GM21528 (cell line): Measurements from ENCODE around the gene VSX2.
"Not testable (repeated sequence)": the region's sequence is repeated elsewhere in the genome, so short reads cannot be mapped to it uniquely, and the experiment has no call there.

Experiments used
- ATAC-seq: cut with Tn5 transposase; IDR thresholded peaks from one replicate; pipeline ENCODE4 v1.9.1; 2021; ENCODE audit warnings: mild to moderate bottlenecking, moderate library complexity; ENCODE audit not compliant: unreplicated experiment, low FRiP score

The VSX2 gene

DNA sequence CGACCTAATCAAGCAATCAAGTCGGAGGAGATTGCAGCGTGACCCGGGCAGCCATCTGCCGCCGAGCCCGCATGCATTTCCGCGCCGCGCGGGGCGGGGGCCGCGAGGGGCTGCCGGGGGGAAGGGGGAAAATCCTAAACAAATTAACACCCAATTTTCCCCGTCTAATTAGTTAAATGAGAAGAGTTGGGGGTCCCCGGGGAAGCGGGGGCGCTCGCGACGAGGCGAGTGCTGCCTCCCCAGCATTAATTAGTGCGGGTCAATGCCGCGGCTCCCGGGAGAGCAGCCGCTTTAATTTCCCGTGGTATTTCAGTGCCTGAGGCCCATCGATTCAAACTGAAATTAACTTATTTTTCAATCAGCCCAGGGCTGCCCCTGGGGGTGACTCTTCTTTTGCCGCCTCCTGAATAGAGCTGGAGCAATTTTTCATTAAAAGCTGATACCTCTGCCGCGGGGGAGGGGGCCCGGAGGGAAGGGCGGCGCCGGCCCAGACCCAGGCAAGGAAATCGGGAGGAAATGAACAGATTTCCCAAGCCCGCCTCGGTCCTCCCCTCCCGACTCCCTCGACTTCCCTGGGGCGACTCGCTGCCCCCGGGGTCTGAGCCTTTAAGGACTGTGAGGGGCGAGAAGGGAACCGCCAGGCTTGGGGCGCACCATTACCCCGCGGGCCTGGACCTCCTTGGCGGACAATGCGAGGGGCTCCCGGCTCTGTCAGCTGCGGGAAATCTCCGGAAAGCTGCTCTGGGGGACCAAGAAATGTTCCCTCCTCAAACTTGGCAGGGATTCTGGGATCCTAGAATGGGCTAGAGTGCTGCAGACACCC is 18.9 kb downstream of the VSX2 start:
- no peak for ATAC-seq

DNA sequence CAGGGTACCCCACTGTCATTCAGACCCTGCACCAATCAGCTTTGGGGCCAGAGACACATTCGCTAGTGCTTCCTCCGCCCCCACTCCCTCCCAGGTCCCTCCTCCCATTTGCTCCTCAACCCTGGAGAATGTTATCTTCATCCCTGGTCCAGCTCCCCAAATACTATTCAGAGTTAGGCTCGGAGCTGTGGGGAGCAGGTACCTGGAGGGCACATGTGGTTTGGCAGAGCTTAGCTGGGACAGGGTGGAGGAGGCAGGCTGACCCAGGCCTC is 19.5 kb downstream of the VSX2 start:
- ATAC-seq = no peak

DNA sequence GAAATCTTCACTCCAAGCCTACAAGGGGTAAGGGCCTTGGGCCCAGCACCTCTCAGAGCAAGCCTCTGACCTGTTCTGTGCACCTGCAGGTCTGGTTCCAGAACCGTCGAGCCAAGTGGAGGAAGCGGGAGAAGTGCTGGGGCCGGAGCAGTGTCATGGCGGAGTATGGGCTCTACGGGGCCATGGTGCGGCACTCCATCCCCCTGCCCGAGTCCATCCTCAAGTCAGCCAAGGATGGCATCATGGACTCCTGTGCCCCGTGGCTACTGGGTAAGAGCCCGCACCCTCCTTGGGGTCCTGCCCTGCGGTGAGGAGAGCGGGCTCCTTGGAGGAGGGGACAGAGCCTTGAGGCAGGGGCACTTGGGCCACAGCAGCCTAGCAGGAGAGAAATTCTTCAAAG is 20.3 kb downstream of the VSX2 start:
- ATAC-seq = no peak

DNA sequence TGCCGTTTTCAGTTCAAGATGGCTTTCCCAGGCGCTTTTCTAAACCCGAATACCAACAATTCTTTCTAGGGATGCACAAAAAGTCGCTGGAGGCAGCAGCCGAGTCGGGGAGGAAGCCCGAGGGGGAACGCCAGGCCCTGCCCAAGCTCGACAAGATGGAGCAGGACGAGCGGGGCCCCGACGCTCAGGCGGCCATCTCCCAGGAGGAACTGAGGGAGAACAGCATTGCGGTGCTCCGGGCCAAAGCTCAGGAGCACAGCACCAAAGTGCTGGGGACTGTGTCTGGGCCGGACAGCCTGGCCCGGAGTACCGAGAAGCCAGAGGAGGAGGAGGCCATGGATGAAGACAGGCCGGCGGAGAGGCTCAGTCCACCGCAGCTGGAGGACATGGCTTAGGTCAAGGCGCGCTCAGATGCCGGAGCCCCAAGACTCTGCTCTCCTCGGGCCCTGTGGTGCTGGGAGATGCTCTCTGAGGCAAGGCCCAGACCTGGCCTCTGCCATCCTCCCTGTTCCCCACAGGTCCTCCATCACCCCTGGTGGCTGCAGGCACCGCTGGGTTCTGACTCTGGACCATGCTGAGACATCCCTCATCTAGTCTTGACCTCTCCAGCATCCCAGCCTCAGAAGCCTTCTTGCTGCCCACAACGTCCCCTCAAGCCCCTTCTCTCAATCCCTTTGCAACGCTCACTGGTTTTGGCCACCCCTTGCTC is 21.4 kb downstream of the VSX2 start:
- ATAC-seq = no peak

DNA sequence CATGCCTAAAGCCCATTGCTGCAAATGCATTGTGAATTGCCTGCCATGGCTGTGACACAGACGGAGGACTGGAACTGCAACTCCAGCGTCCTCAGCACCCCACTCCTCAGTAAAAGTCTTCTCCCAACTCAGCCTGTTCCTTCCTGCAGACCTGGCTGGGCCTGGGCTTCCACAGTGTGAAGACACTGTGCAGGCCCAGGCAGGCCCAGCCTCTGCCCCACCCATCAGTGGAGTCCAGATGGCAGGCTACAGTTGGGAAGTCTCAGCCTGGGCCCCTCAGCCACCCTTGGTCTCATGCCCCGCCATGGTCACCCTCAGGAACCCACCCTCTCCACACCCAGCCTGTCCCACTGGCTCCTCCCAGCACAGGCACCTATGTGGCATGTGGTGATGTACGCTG is 22.0 kb downstream of the VSX2 start:
- ATAC-seq = no peak

DNA sequence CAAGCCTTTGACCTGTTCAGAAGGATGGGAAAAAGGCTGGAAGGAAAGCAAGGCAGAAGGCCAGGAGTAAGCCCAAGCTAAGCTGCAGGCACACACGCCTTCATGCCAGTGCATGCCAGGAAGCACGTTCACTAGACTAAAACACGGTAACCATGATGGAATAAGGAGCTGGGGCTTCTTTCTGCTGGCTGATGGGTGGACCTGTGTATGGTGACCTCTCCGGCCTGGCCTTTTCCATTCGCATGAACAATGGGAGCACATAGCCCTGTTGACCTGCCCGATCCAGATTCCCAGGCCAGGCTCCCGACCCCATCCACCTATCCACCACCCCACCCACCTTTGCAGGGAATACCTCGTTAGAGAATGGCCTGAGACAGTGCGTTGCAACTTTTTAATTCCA is 22.8 kb downstream of the VSX2 start:
- ATAC-seq = no peak

DNA sequence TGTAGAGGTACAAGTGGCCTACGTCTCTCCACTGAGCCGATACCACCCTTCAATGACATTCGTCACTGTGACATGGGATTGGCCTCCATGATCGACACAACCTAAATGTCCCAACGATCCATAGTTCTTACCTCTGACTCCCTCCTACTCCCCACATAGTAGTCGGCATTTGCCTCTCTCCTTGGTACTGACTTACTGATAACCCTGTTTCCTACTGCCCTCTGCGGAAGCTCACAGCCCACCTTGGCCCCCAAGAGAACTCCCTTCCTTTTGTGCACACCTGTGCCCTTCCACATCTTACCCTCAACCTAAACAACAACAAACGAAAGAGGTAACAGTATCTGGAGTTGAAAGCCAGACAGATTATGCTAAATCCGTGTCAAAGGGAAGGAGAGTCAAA is 23.9 kb downstream of the VSX2 start:
- no peak for ATAC-seq

DNA sequence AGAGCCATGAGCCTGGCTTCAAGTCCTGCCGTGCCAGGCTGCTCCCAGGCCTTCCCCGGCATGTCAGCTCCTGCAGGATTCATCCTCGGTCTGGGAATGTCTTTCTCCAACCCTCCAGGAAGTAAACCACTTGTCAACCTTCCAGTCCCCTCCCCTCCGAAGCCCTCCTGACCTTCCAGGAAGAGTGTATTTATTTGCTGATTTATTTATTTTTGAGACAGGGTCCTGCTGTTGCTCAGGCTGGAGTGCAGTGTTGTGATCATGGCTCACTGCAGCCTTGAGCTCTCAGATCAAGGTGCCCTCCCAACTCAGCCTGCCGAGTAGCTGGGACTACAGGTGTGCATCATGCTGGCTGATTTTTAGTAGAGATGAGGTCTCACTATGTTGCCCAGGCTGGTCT is 24.7 kb downstream of the VSX2 start:
- ATAC-seq = no peak

DNA sequence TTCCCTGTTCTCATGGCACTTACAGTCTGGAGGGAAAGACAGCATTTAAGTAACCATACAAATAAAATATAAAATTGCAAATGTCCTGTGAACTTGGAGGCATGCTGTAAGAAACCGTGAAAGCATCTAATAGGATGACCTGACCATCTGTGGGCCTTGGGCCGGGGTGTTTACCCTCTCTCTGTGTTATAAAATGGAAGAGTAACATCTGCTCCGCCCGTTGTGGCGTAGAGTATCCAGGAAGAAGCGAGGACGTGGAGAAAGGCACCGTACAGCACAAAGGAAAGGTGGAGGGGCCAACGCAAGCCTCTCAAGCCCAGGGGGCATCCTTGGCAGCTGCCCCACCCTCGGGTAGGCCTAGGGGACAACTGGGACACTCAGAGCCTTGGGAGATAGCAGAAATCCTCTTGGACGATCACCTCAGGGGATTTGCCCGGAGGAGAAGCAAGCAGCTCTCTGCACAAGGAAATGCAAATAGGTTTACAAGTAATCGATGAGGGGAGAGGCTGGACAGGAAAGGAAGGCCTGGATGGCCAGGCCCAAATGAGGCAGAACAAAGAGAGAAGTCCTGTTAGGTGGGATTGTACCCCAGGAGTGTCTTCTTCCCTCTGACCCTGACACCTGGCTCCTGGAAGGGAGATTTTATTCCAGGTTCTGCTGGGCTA is 26.2 kb downstream of the VSX2 start:
- ATAC-seq = no peak

DNA sequence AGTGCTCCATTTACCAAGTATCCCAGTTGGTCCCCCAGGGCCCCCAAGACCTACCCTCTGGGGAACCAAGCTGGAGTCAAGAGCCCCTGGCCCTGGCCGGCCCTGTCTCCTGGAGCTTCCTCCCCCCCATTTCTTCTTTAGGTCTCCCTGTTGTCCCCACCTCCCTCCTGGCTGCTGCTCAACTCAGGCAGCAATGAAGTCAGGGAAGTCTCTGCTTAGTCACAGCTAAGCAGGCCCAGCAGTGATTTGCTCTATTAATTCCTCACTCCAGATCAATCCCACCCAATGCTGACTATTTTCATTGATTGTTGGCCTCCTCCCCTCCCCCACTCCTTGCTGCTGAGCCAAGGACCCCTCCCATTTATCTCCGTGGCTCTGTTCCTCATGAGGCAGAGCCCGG is 28.3 kb downstream of the VSX2 start:
- ATAC-seq = no peak

DNA sequence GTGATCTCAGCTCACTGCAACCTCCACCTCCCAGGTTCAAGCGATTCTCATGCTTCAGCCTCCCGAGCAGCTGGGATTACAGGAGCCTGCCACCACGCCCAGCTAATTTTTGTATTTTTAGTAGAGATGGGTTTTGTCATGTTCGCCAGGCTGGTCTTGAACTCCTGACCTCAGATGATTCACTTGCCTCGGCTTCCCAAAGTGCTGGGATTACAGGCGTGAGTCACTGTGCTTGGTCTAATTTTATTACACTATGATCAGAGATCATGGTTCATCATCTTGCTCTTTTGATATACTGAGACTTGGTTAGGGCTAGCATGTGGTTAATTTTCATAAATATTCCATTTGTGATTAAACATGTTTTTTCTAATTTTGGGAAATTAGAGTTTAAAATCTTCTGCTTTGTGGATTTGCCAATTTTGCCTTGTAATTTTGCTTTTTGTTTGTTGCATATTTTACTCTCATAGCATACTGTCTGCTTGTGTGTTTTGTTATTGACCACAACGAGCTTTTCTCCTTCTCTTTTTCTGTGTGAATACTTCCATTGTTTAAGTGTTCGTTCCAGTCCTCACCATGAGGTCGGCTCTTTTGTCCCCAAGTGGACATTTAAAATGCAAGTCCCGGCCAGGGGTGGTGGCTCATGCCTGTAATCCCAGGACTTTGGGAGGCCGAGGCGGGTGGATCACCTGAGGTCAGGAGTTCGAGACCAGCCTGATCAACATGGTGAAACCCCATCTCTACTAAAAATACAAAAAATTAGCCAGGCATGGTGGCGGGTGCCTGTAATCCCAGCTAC is 31.3 kb downstream of the VSX2 start:
- not testable (repeated sequence) for ATAC-seq

DNA sequence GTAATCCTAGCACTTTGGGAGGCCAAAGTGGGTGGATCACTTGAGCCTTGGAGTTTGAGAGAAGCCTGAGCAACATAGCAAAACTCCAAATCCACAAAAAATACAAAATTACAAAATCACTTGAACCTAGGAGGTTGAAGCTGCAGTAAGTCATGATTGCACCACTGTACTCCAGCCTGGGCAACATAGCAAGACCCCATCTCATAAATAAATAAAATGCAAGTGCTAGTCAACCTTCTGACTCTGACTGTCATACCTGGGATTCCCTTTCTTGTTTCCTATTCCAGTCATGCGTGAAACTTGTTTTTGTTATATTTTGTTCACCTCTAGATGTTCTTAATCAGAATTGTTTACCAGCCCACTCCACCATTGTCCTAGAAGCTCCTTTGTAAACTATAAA is 32.1 kb downstream of the VSX2 start:
- no peak for ATAC-seq

DNA sequence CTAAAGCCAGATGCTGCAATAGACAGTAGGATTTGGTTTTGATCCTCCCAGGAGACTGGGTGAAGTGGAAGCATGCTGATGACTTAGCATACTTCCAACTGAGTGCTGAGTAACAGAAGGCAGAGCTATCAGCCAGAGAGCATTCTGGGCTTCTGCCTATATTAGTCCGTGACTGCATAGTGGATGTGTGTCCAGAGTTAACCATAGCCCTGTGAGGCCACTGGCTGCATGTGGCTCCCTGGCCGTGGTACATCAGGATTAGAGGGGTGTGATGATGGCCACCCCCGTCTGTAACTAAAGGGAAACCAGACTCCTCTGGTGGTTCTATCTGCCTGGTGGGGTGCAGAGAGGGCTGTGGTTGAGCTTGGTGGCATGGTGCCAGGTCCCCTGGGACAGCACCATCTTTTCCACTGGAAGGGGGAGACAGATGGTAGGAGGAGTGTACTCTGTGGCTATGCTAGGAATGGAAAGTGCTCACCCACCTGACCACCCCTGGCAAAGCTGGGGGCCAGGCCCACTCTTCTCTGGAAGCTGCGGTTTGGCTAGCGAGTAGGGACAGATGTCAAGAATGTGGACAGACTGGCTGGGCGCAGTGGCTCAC is 36.1 kb downstream of the VSX2 start:
- no peak for ATAC-seq

DNA sequence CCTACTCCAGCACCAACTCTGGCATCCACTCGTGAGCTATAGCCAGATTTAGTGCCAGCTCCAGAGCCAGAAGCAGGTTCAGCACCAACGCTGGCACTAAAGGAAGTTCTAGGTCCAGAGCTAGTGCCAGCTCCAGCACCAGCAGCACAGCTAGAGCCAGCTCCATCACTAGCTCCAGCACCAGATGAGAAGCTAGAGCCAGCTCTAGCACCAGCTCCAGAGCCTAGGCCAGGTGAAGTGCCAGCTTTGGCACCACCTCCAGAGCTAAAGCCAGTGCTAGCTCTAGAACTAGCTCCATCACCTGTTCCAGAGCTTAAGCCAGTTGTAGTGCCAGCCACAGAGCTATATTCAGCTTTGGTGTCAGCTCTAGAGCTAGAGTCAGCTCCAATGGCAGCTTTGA is 38.8 kb downstream of the VSX2 start:
- no peak for ATAC-seq

DNA sequence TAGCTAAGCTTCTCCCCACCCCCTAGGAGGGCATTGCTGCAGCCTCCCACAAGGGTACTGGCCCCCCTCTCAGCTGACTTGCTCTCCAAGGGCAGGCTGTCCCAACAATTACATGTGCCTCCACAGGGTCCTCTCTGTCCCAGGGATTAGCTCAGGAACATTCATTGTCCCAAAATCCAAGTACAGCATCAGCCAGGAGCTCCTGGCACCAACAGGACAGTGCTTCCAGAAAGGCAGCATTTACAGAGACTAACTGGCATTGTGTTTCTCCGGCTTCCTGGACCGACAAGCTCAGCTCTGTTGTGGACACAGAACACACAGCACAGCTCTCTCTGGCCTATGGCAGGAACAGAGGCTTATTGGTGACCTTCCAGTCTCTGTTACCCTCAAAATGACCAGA is 41.8 kb downstream of the VSX2 start:
- no peak for ATAC-seq

DNA sequence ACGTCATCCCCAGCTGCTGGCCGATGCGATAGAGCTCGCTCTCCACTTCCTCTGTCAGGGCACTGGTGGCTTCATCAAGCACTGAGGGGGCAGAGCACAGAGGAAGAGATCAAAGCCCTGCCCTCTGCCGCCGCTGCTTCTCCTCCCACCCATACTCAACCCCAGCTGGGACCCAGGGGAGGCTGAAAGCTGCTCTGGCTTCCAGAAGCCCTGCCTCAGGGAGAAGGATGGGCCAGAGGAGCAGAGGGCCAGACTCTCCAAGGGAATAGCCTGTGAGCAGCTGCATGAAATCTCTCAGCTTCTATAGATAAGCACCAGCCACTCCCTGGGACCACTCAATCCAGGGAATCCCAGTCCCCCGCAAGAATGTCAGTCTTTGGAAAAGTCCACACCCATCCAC is 47.5 kb downstream of the VSX2 start:
- no peak for ATAC-seq

DNA sequence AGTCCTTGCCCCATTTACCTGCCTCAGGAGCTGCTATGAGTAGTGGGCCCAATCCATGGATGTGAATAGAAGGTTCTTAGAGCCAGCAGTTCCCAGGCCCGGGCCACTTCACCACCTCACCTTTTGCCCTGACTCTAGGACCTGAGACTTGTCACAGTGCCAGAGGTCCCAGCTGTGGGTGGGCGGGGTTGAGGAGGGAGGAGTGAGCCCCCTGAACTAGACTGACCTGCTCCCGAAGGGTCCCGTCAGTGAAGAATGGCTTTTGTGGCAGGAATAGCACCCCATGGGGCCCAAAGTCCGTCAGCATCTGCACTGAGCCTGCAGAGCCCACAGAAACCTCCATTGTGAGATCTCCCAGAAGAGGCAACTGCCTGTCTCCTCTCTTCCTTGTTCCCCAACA is 50.6 kb downstream of the VSX2 start:
- ATAC-seq = no peak

DNA sequence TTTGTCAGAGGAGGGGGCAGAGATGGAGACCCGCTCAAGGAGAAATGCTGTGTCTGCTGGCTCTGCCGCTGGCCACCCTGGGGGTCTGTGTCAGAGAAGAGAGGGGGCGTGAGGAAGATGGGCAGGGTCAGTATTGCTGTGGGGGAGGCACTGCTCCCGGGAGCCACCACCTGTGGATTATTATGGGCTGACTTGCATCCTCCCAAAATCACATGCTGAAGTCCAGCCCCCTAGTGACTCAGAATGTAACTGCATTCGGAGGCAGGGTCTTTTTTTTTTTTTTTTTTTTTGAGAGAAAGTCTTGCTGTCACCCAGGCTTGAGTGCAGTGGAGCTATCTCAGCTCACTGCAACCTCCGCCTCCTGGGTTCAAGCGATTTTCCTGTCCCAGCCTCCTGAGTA is 51.2 kb downstream of the VSX2 start:
- no peak for ATAC-seq

DNA sequence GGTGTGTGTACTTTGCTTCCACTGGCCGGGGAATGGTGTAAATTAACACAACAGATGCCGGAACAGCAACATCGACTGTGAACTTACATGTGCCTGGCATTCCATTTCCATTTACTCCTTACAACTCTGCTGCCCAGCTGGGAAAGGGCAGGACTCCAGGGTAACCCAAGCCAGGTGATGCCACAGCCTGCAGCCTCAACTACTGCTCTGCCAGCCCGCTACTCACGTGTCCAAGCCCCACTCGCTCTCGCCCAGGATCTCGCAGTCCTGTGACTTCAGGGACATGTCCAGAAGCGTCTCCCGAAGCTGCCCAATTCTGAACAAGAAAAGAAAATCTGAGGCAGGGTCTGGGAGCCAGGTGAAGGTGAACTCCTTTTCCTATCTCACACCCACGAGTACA is 52.8 kb downstream of the VSX2 start:
- ATAC-seq = no peak

DNA sequence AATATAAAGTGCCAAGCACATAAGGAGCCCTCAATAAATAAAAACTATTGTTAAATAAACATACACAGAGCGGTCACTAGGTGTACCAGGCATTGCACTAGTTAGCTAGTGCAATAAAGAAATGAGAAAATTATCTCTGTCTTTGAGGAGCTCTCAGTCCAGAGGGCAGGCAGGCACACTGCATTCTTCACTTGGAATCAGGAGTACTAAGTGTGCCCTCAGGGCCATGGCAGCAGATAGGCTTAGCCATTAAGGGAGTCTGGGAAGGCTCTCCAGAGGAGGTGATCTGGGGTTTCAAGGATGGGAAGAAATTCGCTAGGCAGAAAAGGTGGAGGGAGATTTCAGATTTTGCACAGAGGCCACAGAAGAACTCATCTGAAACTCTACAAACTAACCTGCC is 54.4 kb downstream of the VSX2 start:
- no peak for ATAC-seq

DNA sequence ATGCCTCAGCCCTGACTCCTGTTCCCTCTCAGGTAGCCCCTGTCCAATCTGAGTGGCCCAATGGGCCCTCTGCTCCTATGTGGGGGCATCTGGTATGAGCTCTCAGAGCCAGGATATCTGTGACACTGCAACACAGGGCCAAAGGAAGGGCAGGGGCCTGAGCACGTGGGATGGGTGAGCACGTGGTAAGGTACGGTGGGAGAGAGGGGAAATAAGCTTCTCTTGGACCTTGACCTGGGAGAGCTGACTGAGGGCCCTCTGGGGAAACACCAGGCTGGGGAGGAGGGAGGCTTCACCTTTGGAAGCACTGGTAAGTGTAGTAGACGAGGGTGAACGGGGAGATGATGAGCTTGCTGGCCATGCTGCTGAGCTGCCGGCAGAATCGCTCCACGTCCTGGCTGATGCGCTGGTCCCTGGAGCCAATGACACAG is 56.8 kb downstream of the VSX2 start:
- ATAC-seq = no peak
